ENCODE results near the gene NOTCH3. TPM values are rescaled to one million over a fixed set of nuclear protein-coding genes. Genes with fewer than 3 reads are reported as not detected.

Gene NOTCH3
- total and polyA plus RNA-seq, 2 donors from 2014 or later = 15.1 to 92.3 TPM

GRCh38 chr19:15241259-15241910 is 40.6 kb upstream of the NOTCH3 start:
- intact Hi-C loops (cut with DNase I) = no loop called here
- no peak for TF ChIP-seq CTCF (IDR thresholded peaks at IDR 0.05; ENCODE audit: borderline replicate concordance, extremely low read depth, insufficient read depth)
- peaks cover 5 to 41% (median 41%) of the 10 kb centered on the region in 3 donors for H3K36me3 ChIP-seq (ENCODE audit: control insufficient read depth in 2 of 3, insufficient read depth in 3 of 3, low read length in 3 of 3)
- peaks cover 0 to 6% (median 0%) of the 10 kb centered on the region in 3 donors for H3K4me1 ChIP-seq (ENCODE audit: control insufficient read depth in 2 of 3, insufficient read depth in 2 of 3, low read depth in 1 of 3, low read length in 3 of 3)
- no peaks in the 10 kb centered on the region for H3K27me3 ChIP-seq (ENCODE audit: control insufficient read depth, insufficient read depth, low read length)
- DNase-seq (no peak), FAIRE-seq (no peak)
- no peak overlapping the region for H3K4me3 ChIP-seq (ENCODE audit: low read length in 3 of 3)
- no peaks in the 10 kb centered on the region for H3K9me3 ChIP-seq (ENCODE audit: control insufficient read depth in 2 of 3, insufficient read depth in 1 of 3, low read length in 3 of 3)
- H3K27ac ChIP-seq (ENCODE audit: low read depth in 2 of 2, low read length in 2 of 2) = no peak overlapping the region
- H3K9ac ChIP-seq (ENCODE audit: low read length in 3 of 3) = no peak overlapping the region

- DNase-seq = no peak
Measured at GRCh38 chr19:15240515-15240914, 39.7 kb upstream of the NOTCH3 start.

GRCh38 chr19:15239337-15239949 is 38.6 kb upstream of the NOTCH3 start:
- H3K4me3 ChIP-seq (ENCODE audit: low read length in 3 of 3) = no peak overlapping the region
- no peak for FAIRE-seq
- no peak overlapping the region for H3K27ac ChIP-seq (ENCODE audit: low read depth in 2 of 2, low read length in 2 of 2)
- no peak for TF ChIP-seq CTCF (IDR thresholded peaks at IDR 0.05; ENCODE audit: borderline replicate concordance, extremely low read depth, insufficient read depth)
- H3K9me3 ChIP-seq (ENCODE audit: control insufficient read depth in 2 of 3, insufficient read depth in 1 of 3, low read length in 3 of 3) = no peaks in the 10 kb centered on the region
- H3K36me3 ChIP-seq (ENCODE audit: control insufficient read depth in 2 of 3, insufficient read depth in 3 of 3, low read length in 3 of 3) = peaks cover 3 to 53% (median 33%) of the 10 kb centered on the region in 3 donors
- intact Hi-C loops (cut with DNase I) = no loop called here
- no peak for DNase-seq
- H3K9ac ChIP-seq (ENCODE audit: low read length in 3 of 3) = no peak overlapping the region
- no peaks in the 10 kb centered on the region for H3K27me3 ChIP-seq (ENCODE audit: control insufficient read depth, insufficient read depth, low read length)
- H3K4me1 ChIP-seq (ENCODE audit: control insufficient read depth in 2 of 3, insufficient read depth in 2 of 3, low read depth in 1 of 3, low read length in 3 of 3) = no peaks in the 10 kb centered on the region

More at GRCh38 chr19:15240515-15240914, 39.7 kb upstream of the NOTCH3 start:
- intact Hi-C loops (cut with DNase I) = no loop called here
- no peak overlapping the region for H3K4me3 ChIP-seq (ENCODE audit: low read length in 3 of 3)
- no peak for TF ChIP-seq CTCF (IDR thresholded peaks at IDR 0.05; ENCODE audit: borderline replicate concordance, extremely low read depth, insufficient read depth)
- peaks cover 0 to 6% (median 0%) of the 10 kb centered on the region in 3 donors for H3K4me1 ChIP-seq (ENCODE audit: control insufficient read depth in 2 of 3, insufficient read depth in 2 of 3, low read depth in 1 of 3, low read length in 3 of 3)
- H3K9me3 ChIP-seq (ENCODE audit: control insufficient read depth in 2 of 3, insufficient read depth in 1 of 3, low read length in 3 of 3) = no peaks in the 10 kb centered on the region
- no peak for FAIRE-seq
- H3K27ac ChIP-seq (ENCODE audit: low read depth in 2 of 2, low read length in 2 of 2) = no peak overlapping the region
- no peaks in the 10 kb centered on the region for H3K27me3 ChIP-seq (ENCODE audit: control insufficient read depth, insufficient read depth, low read length)
- peaks cover 5 to 50% (median 41%) of the 10 kb centered on the region in 3 donors for H3K36me3 ChIP-seq (ENCODE audit: control insufficient read depth in 2 of 3, insufficient read depth in 3 of 3, low read length in 3 of 3)
- H3K9ac ChIP-seq (ENCODE audit: low read length in 3 of 3) = no peak overlapping the region

Data from kidney (tissue), 14 donors.